Measurements from ENCODE around the gene CST9.

Gene CST9

DNA sequence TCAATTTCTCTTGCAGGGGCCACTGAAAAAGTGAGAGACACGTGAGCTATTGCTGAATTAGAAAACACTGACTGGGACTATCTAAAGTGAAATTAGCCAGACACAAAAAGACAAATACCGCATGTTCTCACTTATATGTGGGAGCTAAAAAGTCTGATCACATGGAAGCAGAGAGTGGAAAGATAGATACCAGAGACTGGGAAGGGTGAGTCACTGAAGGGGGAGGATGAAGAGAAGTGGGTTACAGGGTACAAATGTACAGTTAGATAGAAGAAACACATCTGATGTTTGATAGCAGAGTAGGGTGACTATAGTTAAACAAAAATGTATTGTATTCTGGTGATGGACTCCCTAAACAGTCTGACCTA is 18.6 kb upstream of the CST9 start:
- in situ Hi-C loops (cut with HindIII; ENCODE audit: low sequenced_read_pairs): loop anchor here (25.0 kb wide), 1 partner anchor 212 kb away; the partner anchor contains the start of gene NAPB

DNA sequence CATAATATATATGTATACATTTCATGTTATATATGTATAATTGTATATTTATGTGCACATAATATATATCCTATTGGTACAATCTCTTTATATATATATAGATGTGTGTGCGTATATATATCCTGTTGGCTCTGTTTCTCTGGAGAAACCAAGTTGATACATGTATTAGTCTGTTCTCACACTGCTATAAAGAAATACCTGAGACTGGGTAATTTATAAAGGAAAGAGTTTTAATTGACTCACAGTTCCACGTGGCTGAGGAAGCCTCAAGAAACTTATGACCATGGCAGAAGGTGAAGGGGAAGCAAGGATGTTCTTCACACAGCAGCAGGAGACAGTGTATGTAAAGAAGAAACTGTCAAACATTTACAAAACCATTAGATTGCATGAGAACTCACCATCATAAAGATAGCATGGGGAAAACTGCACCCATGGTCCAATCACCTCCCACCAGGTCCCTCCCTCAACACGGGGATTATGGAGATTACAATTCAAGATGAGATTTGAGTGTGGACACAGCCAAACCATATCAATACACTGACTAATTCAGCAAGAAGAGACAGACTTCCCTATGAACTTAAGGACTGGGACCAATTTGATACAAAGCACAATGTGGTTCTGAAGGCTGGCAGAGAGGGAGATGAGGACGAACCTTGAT is 18.1 kb upstream of the CST9 start:
- in situ Hi-C loops (cut with HindIII; ENCODE audit: low sequenced_read_pairs): loop anchor here (25.0 kb wide), 1 partner anchor 211 kb away; the partner anchor contains the start of gene NAPB

GRCh38 chr20:23622839-23623343 is 17.2 kb upstream of the CST9 start:
- in situ Hi-C loops (cut with HindIII; ENCODE audit: low sequenced_read_pairs): loop anchor here (25.0 kb wide), 1 partner anchor 211 kb away; the partner anchor contains the start of gene NAPB

- in situ Hi-C loops (cut with HindIII; ENCODE audit: low sequenced_read_pairs): loop anchor here (25.0 kb wide), 1 partner anchor 210 kb away; the partner anchor contains the start of gene NAPB
Observed at GRCh38 chr20:23622401-23622800, 16.7 kb upstream of the CST9 start.

- in situ Hi-C loops (cut with HindIII; ENCODE audit: low sequenced_read_pairs): loop anchor here (25.0 kb wide), 1 partner anchor 209 kb away; the partner anchor contains the start of gene NAPB
Observed at GRCh38 chr20:23620670-23621386, 15.1 kb upstream of the CST9 start.

DNA sequence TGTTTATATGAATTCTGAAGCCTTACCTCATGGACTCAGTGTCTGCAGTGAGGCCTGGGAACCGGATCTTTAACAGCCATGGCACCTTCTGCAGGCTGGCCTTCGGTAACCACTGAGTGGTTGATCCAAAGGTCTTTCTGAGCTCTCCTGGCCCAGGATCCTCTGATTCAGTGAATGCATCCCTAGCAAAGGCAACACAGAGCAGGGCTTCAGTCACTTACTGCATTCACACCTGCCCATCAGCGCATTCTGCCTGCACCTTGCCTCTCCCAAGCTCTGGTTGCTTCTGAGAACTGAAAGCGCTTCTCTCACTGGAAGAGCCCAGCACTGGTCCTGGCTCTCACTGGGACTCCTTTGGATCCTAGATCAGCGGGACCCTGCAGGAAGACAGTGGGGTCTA is 8.4 kb upstream of the CST9 start:
- in situ Hi-C loops (cut with HindIII; ENCODE audit: low sequenced_read_pairs): loop anchor here (25.0 kb wide), 1 partner anchor 202 kb away; the partner anchor contains the start of gene NAPB

- in situ Hi-C loops (cut with HindIII; ENCODE audit: low sequenced_read_pairs): loop anchor here (25.0 kb wide), 1 partner anchor 201 kb away; the partner anchor contains the start of gene NAPB
Observed at GRCh38 chr20:23613676-23614075, 8.0 kb upstream of the CST9 start.

- in situ Hi-C loops (cut with HindIII; ENCODE audit: low sequenced_read_pairs): loop anchor here (25.0 kb wide), 1 partner anchor 200 kb away; the partner anchor contains the start of gene NAPB
Observed at GRCh38 chr20:23612396-23612795, 6.7 kb upstream of the CST9 start.

GRCh38 chr20:23609486-23610109 is 3.9 kb upstream of the CST9 start:
- in situ Hi-C loops (cut with HindIII; ENCODE audit: low sequenced_read_pairs): loop anchor here (25.0 kb wide), 1 partner anchor 197 kb away; the partner anchor contains the start of gene NAPB

- in situ Hi-C loops (cut with HindIII; ENCODE audit: low sequenced_read_pairs): loop anchor here (25.0 kb wide), 1 partner anchor 196 kb away; the partner anchor contains the start of gene NAPB
Observed at GRCh38 chr20:23608251-23608846, 2.6 kb upstream of the CST9 start.

DNA sequence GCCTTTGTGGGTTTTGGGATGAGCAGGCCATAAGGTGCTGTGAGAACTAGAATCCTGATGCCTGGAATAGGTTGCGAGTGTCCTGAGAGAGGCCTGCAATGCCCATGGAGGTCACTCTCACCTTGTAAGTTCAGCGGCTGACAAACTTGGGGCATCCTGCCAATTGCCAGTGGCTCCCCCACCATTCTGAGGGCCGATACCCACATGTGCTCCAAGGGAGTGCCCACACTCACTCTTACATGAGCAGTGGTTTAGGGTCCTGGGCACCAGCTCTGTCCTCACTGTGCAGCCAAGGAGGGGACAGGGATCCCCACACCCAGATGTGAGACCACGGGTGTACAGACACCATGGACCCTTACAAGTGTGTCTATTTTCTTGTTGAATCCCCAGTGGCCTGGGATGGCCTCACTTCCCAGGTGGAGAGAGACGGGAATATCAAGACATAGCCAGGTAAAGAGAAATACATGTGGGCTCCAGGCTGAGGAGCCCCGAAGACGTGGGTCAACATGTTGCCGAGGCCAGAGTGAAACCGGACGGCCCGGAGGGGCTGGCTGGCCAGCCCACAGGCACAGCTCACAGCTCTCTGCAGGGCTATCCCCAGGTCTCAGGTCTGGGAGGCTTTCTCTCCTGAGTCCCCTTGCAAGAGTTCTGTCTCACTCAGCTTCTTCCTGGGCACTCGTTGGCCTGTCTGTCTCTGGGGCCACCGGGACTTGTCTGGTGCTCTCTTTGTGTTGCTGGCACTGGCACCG is 2.0 kb upstream of the CST9 start:
- in situ Hi-C loops (cut with HindIII; ENCODE audit: low sequenced_read_pairs): loop anchor here (25.0 kb wide), 1 partner anchor 195 kb away; the partner anchor contains the start of gene NAPB

- in situ Hi-C loops (cut with HindIII; ENCODE audit: low sequenced_read_pairs): loop anchor here (25.0 kb wide), 1 partner anchor 194 kb away; the partner anchor contains the start of gene NAPB
Observed at GRCh38 chr20:23606652-23607049, 934 bp upstream of the CST9 start.

GRCh38 chr20:23604306-23604705 is 1.4 kb downstream of the CST9 start:
- in situ Hi-C loops (cut with HindIII; ENCODE audit: low sequenced_read_pairs): loop anchor here (25.0 kb wide), 1 partner anchor 192 kb away; the partner anchor contains the start of gene NAPB

GRCh38 chr20:23603321-23603720 is 2.4 kb downstream of the CST9 start:
- in situ Hi-C loops (cut with HindIII; ENCODE audit: low sequenced_read_pairs): loop anchor here (25.0 kb wide), 1 partner anchor 191 kb away; the partner anchor contains the start of gene NAPB

DNA sequence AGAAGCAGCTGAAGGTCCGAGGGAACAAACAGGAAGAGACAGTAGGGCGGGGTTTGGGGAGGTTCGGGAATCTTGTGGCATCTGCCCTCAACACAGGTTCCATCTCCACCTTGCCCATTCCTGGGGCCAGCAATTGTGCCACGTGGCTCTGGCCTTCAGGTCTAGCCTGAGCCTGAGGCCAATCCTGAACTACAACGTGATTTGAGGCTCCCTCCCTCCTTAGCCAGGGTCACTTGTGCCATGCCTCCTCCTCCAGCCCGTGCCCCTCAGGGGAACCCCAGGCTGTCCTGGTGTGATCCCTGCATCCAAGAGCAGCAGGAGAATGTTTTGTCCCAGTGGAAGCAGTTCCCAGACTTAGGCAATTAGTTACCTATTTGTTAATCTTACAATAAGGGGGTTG is 3.0 kb downstream of the CST9 start:
- in situ Hi-C loops (cut with HindIII; ENCODE audit: low sequenced_read_pairs): loop anchor here (25.0 kb wide), 1 partner anchor 190 kb away; the partner anchor contains the start of gene NAPB

- in situ Hi-C loops (cut with HindIII; ENCODE audit: low sequenced_read_pairs): loop anchor here (25.0 kb wide), 1 partner anchor 190 kb away; the partner anchor contains the start of gene NAPB
Observed at GRCh38 chr20:23602241-23602640, 3.5 kb downstream of the CST9 start.

DNA sequence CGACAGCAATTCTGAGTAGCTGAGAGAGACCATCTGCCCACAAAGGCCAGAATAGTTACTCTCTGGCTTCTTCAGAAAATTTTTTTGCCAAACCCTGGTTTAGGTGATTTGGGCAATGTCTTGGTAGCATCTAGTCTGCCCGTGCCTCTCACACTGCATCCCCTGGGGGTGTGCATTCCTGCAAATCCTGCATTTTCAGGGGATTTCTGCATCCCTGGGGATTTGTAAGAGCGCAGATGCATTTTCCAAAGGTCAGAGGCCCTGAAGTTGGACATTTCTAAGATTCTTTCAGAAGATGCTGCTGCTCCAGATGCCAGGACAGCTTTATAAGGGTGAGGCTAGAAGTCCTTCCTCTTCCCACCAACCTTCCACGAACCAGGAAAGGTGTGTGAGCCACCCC is 4.0 kb downstream of the CST9 start:
- in situ Hi-C loops (cut with HindIII; ENCODE audit: low sequenced_read_pairs): loop anchor here (25.0 kb wide), 1 partner anchor 189 kb away; the partner anchor contains the start of gene NAPB

DNA sequence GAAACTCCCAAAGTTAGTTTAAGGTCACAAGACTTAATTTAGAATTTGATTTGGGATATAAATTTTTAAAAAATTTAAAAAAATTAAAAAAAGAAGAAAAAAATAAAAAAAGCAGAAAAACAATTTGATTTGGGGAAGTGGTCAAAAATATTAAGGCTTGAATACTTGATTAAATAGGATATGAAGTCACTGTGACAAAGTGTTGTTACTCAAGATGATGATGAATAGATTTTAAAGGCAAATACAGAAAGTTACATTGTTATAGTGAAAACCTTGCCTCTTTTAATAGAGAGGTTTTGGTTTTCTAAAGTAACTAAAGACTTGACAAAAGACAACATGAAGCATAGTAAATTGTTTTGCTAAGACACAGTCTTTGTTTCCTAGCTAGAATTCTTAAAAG is 7.2 kb downstream of the CST9 start:
- in situ Hi-C loops (cut with HindIII; ENCODE audit: low sequenced_read_pairs): no loop called here

GRCh38 chr20:23596579-23597250 is 9.0 kb downstream of the CST9 start:
- in situ Hi-C loops (cut with HindIII; ENCODE audit: low sequenced_read_pairs): no loop called here
